HG02852 (cell line): ENCODE measurements around the gene SNX11.
A peak's percentile ranks its signal among the peaks of the same experiment; 100 is the strongest.
"Not testable (repeated sequence)": the region's sequence is repeated elsewhere in the genome, so short reads cannot be mapped to it uniquely, and the experiment has no call there.

Experiments used
- ATAC-seq: cut with Tn5 transposase; IDR thresholded peaks from one replicate; pipeline ENCODE4 v1.9.1; 2021; ENCODE audit warnings: mild to moderate bottlenecking, moderate library complexity; ENCODE audit not compliant: unreplicated experiment

SNX11 gene

GRCh38 chr17:48107137-48108055 lies at the start of gene SNX11:
Gene SNX11 (plus strand): TSS chr17:48107766. CDS start chr17:48112044, 4,278 bp downstream.
- peak; percentile 76 for ATAC-seq

- no peak for ATAC-seq
These were observed 49.0 kb upstream of the SNX11 start for GRCh38 chr17:48058393-48059124.

GRCh38 chr17:48059125-48059668 lies 48.4 kb upstream of the SNX11 start:
- ATAC-seq = no peak

- ATAC-seq = no peak
These were observed 47.3 kb upstream of the SNX11 start for GRCh38 chr17:48060249-48060648.

GRCh38 chr17:48062273-48062672 lies 45.3 kb upstream of the SNX11 start:
- no peak for ATAC-seq

GRCh38 chr17:48064638-48065037 lies 42.9 kb upstream of the SNX11 start:
- ATAC-seq = no peak

GRCh38 chr17:48066192-48066591 lies 41.4 kb upstream of the SNX11 start:
- ATAC-seq = no peak

GRCh38 chr17:48066656-48067055 lies 40.9 kb upstream of the SNX11 start:
- ATAC-seq = no peak

GRCh38 chr17:48067245-48067644 lies 40.3 kb upstream of the SNX11 start:
- no peak for ATAC-seq

- ATAC-seq = not testable (repeated sequence)
These were observed 39.8 kb upstream of the SNX11 start for GRCh38 chr17:48067808-48068207.

GRCh38 chr17:48068491-48068961 lies 39.0 kb upstream of the SNX11 start:
- ATAC-seq = no peak

- no peak for ATAC-seq
These were observed 37.4 kb upstream of the SNX11 start for GRCh38 chr17:48070195-48070594.

GRCh38 chr17:48071654-48072053 lies 35.9 kb upstream of the SNX11 start:
- ATAC-seq = no peak

GRCh38 chr17:48072811-48073210 lies 34.8 kb upstream of the SNX11 start:
- not testable (repeated sequence) for ATAC-seq

GRCh38 chr17:48073566-48074094 lies 33.9 kb upstream of the SNX11 start:
- ATAC-seq = not testable (repeated sequence)

GRCh38 chr17:48074322-48075081 lies 33.1 kb upstream of the SNX11 start:
- ATAC-seq = no peak

- ATAC-seq = not testable (repeated sequence)
These were observed 30.4 kb upstream of the SNX11 start for GRCh38 chr17:48077152-48077551.

- ATAC-seq = no peak
These were observed 25.7 kb upstream of the SNX11 start for GRCh38 chr17:48081858-48082257.

- no peak for ATAC-seq
These were observed 22.6 kb upstream of the SNX11 start for GRCh38 chr17:48084932-48085331.

- ATAC-seq = no peak
These were observed 14.1 kb upstream of the SNX11 start for GRCh38 chr17:48093341-48094045.
